CD4-positive, alpha-beta T cell treated with Interleukin-1 beta for 1 hour (primary cell): Measurements from ENCODE around the gene TERT.

Experiments used
- DNase-seq, 2 donors: peaks; one replicate each; pipeline ENCODE4 v3.0.0-alpha.2; 2020 to 2022

TERT gene

DNA sequence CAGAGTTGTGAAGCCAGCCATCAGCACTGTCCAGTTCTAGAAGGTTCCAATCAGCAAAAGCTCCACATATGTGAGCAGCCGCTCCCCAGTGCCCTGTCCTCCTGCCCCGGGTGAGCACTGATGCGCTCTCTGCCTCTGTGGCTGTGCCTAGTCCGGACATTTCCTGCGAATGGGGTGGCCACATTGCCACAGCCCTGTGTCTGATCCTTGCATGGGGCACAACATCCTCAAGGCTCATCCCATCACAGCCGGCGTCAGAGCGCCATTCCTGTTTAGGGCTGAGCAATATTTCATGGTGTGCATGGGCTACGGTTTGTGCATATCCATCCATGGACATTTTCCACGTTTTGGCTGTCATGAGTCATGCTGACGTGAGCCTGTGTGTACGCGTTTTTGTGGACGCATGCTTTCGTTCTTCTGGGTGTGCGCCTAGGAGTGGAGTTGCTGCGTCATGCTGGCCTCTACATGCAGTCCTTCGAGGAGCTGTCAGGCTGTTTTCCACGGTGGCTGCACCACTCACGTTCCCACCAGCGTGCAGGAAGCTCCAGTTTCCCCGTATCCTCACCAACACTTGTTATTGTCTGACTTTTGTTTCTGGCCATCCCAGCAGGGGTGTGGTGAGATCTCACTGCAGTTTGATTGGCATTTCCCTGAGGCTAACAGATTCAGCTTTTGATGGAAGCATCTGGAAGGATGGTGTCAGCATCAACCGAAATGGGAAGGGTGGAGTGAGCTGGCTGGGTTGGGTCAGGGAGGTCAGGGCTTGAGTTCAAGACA lies 79.4 kb downstream of the TERT start:
- DNase-seq, result no peak

DNA sequence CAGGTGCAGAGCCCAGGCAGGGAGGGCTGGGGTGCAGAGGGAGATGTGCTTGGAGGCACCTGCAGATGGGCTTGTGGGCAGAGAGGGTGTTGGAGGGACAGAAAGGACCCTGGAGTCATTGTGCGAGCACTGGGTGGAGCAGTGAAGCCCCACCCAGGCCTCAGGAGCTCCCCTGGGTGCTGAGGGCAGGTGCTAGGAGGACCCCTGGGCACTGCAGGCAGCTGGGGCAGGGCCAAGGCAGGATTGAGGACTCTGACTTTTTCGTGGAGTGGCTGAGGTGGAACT lies 80.0 kb downstream of the TERT start:
- no peak for DNase-seq

DNA sequence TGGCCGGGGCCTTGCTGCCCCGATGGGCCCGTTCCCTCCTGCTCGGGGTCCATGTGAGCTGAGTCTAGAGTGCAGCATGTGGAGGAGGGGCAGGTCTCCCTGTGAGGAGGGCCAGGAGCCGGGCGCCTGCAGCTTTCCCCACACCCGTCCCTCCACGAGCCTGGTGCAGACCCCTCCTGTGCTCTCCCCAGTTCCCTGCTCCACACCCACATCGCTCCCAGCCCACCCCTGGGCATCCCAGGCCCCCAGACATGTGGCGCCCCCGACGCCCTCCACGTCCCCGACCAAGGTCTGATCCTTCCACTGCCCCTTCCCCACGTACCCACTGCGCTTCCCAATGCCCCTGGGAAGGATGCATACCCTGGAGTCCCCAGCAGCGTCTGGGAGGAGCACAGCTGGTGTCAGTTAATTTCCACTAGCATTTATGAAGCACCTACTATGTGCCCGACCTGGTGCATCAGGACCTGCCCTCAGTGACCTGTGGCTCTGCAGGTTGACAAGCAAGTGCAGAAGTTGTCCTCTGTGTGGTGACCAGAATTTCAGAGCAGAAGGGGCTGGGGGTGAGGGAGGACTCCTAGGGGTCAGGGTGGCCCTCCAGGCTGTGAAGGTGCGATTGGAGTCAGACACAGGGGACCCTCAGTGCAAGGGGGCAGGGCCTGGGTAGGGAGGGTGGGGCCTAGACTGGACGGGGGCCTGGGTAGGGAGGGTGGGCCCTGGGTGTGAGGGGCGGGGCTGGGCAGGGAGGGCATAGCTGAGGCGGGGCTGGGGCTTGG lies 80.5 kb downstream of the TERT start:
- DNase-seq, result no peak

DNA sequence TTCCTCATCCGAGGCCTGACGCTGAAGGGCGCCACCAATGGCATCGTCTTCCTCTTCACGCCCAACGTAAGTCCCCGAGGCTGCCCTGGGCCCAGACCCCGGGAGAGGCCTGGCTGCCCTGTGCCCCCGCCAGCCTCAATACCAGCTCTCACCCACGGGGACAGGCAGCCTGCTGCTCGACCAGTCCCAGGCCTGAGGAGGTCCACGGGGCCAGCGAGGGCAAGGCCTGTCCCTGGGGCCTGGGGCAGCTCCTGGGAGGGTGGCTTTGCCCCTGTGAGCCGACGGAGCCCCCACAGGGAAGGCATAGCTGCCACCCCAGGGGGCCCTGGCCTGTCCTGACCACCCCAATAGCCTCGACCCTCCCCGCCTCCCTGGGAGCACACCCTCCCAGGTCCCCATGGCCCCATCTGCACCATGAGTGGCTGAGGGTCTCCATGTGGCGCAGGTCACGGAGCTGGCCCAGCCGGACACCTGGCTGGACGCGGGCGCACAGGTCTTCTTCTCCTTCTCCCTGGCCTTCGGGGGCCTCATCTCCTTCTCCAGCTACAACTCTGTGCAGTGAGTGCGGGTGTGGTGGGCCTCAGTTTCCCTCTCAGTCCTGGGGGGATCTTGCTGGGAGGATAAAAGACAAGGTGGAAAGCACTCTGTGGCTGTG lies 81.2 kb downstream of the TERT start:
- DNase-seq, result no peak

DNA sequence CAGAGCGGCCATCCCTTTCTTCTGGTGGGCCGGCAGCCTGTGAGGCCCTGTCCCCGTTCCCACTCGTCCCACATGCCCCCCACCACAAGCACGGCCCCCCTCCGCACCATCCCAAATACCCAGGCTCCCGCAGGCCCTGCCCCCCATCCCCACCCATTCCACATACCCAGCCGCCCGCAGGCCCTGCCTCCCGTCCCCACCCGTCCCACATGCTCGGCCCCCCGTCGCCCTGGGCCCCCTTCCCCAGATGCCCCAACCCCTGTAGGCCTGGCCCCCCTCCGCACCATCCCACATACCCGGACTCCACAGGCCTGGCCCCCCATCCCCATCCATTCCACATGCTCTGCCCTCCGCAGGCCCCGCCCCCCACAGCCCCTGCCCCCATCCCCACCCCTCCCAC lies 82.0 kb downstream of the TERT start:
- DNase-seq, result no peak

DNA sequence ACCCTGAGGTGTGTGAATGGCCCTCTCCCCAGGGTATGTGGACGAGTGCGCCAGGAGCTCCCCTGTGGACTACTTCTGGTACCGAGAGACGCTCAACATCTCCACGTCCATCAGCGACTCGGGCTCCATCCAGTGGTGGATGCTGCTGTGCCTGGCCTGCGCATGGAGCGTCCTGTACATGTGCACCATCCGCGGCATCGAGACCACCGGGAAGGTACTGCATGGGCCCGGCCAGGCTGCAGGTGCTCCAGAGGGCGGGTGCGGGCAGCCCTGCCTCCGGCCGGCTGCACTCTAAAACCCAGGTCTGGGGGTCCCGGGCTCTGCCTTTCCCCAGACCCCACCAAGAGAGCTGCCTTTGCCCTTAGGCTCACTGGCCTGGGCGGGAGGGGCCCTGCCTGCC lies 82.6 kb downstream of the TERT start:
- no peak for DNase-seq

DNA sequence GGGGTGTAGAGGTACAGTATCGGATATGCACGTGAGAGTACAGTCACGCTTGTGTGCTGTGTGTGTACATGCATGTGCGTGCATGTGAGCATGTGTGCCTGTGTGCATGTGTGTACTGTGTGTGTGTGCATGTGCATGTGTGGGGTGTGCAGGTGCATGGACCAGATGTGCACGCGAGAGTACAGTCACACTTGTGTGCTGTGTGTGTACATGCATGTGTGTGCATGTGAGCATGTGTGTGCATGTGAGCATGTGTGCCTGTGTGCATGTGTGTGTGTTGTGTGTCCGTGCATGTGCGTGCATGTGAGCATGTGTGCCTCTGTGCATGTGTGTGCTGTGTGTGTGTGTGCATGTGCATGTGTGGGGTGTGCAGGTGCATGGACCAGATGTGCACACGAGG lies 83.2 kb downstream of the TERT start:
- DNase-seq, result no peak

DNA sequence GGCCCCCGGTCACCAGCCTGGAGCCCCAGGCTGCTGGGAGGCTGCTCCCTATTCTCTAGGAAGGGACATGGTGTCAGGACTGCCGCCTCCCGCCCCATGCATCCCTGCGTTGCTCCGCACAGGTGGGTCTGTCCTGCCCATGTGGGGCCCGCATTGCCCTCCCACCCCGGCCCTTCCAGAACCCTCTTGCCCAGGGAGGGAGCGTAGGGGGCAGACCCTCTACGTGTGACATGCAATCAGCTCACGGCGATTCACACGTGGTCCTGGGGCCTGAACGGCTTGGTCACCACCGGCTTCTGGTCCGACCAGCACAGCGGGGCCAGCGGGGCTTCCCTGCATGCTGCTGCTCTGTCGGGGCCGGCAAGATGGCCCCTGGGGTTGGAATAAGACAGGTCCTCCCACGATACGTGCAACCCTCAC lies 84.0 kb downstream of the TERT start:
- DNase-seq, result no peak

DNA sequence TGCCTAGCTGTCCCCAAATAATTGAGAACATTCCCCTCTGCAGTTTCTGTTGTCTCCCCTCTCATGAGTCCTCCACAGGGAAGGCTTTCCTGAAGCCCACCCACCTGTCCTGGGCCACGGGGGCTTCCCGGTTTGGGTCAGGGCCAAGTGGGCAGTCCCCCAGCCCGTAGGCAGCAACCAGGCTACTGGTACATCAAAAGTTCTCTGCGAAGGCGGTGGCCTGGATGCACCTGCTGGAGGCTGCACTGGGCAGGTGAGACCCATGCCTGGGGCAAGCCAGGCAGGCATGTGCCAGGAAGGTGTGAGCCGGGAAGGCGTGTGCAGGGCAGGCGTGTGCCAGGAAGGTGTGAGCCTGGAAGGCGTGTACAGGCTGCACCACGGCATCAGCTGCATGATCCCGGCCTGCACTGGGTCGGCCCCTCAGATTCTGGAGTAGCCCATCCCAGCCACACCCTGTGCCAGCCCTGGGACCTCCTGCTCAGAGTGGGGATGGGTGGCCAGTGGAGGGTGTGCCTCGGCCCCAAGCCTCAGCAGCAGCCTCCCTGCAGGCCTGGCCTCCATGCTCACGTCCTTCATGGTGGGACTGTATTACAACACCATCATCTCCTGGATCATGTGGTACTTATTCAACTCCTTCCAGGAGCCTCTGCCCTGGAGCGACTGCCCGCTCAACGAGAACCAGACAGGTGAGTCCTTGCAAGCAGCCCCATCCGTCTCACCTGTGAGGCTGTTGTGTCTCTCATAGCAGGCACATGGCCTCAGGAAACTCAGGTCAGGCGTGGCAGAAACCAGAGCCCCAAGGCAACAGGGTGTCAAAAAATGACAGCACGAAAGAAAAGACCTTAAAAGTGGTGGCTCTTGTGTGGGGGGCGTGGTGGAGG lies 84.7 kb downstream of the TERT start:
- DNase-seq, result no peak

DNA sequence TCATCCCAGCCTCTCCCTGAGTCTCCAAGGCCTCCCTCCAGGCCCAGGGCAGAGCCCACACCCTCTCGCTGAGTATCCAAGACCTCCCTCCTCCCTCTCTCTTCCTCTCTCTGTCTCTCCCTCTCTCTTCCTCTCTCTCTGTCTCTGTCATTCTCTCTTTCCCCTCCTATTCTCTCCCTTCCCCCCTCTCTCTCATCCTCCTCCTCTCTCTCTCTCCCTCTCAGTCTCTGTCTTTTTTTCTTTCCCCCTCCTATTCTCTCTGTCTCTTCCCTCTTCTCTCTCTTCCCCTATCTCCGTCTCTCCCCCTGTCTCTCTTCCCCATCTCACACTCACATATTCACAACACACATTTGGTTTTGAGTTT lies 85.4 kb downstream of the TERT start:
- DNase-seq, result no peak

DNA sequence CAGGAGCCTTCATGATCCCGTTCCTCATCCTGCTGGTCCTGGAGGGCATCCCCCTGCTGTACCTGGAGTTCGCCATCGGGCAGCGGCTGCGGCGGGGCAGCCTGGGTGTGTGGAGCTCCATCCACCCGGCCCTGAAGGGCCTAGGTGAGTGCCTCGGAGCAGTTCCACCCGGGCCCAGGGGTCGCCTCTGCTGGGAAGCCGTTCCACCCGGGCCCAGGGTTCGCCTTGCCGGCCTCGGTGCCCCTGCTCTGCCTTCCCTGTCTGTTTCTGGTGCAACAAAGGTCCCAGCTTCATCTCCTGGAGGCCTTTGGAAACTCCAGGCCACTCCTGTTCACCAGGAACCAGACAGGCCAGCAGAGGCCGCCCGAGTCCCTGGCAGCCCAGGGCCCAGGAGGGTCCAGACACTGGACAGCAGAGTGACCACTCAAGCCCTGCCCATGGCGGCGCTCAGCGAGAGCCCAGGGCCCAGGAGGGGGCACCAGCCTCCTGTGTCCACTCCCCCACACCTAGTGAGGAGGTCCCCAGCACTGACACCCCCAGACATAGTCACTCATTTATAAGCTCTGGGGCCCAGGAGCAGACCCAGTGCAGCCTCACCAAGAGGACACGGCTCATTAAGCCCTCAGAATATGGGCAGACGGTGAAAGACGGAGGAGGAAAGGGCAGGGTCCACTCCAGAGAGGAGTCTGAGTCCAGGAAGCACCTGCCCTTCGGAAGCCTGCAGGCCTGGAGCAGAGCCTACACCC lies 86.0 kb downstream of the TERT start:
- no peak for DNase-seq

DNA sequence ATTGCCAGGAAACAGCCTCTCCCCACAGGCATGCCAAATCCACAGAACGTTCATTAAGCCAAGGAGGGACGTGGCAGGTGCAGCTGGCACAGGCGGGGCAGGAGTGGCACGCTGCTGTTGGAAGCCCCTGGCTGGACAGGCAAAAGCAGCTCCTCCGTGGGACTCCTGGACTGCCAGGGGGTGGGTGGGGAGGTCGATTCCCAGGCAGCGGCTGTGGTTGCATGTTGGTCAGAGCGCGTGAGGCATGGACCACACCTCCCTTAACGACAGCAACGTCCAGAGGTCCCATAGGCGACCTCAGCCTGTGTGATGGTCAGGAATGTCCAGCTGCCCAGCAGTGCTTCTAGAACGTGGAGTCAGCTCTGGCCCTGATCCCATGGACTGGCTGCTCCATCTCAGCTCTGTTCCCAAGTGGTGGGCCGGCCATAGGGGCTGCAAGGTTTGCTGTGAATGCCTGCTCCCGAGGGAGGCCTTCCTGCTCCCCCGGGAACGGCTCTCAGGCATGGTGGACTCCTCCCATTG lies 86.6 kb downstream of the TERT start:
- DNase-seq, result no peak

DNA sequence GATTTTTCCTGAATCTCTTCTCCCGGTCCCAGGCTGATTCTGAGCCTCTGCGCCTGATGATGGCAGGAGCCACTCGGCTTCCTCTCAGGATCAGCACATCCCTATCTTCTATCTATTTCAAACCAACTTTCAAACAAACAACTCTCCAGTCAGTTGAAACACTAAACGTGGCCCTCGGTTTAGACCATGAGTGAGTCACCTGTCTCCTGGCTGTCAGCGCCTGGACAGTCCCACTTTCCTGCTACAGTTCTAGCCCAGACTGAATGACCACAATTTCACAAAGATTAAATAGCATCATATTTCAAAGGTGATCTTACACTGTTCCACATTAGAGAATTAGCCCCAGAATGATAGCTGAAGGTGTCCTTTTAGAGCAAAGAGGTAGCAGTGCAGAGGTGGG lies 87.3 kb downstream of the TERT start:
- no peak for DNase-seq

DNA sequence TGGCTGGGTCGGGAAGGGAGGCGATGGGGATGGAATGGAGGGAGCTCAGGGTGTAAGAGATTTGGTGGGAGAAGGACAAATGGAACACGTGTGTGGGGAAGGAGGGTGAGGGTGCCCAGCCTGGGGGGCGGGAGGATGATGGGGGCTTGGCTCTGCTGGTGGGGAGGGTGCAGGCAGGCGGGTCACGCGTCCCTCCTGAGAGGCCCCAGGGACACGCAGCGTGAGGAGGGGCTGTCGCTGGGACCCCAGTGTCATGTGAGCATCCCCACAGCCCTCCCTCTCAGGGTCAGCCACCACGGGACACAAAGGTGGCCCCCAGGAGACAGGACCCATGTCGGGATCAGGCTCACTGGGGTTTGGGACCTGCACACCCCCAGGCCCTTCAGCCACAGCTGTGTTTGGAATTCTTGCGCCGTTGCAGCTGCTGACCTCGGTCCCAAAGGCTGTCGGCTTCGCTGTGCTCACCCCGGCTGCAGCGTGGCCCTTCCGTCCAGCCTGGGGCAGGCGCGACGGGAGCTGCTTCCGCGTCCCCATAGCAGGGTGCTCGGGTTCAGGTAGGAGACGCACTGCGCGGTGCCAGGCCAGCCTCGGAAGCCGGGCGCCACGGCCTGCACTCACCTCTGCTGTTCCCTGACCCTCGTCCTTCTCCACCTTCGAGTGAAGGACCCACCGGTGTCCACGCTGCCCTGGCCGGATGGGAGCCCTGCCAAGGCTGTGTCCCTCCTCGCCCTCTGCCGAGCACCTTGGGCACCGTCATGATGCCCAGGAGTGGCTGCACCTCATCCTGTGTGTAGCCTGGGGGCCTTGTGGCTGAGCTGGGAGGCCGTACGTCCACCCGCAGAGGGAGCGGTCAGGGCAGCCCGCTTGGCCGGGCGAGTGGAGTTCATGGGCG lies 88.1 kb downstream of the TERT start:
- no peak for DNase-seq

DNA sequence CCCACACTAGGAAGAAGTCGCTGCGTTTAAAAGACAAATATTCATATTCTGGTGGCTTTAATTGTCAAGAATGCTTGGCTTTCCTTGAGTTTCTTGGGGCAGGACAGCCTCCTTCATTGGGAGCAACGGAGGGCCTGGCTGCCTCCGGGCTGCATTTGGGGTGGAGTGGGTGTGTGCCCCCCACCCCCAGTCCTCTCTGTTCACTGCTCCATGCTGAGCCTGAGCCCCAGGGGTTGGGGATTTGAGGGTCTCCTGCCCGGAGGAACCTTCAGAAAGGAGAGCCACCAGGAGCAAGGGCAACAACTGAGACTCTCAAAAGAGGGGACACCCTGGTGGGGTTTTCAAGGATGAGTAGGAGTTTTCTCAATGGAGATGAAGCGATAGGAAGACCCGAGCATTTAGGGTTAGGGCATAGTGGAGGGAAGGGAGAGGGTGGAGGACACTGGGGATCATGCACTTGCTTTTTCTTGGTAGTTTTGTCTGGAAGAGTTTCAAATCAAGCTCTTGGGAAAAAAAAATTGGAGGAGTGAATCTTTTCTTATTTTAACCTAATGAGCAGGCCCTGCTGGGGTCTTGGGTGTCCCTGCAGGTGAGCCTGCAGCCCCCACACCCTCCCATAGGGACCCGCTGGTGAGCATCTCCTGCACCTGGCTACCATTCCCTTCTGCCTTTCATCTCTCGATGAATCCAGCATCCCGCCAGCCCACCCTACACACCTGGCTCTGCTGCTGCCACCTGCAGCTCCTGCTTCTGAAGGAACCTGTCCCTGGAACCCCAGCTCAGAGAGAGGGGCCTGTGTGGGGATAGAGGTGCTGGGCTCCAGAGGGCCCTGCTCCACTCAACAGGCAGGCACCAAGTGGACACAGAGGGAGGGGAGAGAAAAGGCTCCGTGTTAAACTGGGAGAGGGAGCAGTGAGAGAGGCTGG lies 89.3 kb downstream of the TERT start:
- no peak for DNase-seq

DNA sequence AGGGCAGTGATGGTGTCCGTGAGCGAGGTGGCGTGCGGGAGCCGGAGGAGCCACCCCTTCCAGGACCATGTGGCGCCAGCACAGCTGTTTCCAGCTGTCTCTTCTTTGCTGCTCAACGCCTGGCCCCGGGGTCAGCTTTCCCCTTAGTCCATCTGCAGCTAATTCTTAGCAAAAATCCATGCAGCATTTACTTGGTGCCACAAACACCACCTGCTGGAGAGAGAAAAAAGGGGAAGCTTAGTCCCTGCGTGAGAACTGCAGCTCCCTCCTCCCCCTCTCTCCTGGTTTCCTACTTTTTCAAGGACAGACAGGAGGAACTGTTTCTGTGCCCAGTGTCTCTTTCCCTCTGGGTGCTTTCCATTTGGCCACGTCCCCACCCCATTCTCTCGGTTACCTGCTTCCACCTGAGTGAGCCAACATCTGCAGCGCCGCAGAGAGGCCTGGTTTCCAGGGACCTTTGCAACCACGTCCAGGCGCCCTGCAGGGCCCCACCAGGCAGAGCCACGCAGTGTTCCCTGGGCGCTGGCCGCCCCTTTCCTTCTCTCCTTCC lies 90.1 kb downstream of the TERT start:
- DNase-seq, result no peak

DNA sequence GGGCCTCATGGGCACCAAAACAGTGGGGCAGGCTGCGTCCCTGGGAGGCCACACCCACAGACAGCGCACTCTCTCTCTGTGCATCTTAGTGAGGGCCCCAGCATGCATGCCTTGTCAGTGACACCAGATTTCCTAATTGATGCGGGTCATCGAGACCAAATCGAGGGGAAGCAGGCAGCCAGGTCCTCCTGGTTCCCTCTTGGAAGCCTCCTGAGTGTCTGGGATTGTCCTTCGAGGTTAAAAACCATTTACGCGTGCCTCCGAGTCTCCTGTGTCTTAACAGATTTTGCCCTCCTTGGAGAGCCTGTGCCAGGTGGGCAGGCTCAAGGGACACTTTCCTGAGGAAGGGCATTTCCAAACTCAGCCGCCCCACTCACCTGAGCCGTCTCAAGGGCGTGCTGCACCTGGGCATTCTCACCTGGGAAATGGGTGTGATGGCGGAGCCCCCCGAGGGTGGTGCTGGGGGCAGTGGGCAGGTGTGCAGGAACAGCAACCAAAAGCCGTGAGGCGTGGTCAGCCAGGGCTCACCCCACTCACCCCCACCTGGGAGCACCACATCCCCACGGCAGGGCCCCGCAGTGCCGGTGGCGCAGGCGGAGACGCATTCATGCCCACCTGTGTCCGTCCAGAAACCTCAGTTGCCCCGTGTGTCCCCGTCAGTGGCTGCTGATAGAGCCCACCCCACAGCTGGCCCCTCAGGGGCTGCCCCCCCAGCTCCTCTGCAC lies 90.7 kb downstream of the TERT start:
- no peak for DNase-seq

DNA sequence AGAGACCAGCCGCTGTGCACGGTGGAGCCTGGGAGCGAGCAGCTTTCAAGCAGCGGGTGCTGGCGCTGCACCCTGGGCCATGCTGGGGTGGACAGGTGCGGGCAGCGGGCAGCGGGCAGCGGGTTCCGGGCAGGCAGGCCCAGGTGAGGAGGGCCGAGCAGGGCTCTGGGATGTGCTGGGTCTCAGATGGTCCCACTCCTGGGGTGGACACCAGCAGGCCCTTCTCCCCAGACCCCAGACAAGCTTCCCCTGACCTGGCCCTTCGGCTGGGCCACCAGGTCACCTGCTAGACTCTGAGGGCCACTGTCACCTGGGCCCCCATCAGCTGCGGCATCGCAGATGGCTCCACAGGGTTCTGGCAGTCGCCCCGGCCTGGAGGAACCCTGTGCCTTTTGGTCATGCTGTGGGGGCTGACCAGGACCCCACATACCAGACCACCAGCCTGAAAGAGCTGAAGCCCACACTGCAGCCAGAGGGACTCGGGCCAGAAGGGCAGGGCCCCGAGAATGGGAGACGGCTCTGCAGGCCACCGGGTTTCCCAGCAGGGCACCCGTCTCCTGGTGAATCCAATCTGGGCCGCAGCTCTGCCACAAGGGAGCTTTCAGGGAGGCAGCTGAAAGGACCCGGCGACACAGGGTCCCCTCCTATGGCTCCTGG lies 91.4 kb downstream of the TERT start:
- DNase-seq, result no peak
